OCI-LY1 (cell line): ENCODE results near the gene DVL1.

Experiments used
- H2AFZ ChIP-seq: fragments of 200-600 bp; sonication (generic), shearing (Covaris generic); 2 replicates; pipeline ENCODE4 v1.6.0; 2014; ENCODE audit warnings: antibody characterized with exemption, mild to moderate bottlenecking, low read length
- H3F3A ChIP-seq: fragments of 200-600 bp; sonication (generic), shearing (Covaris generic); 2 replicates; pipeline ENCODE4 v1.6.0; 2014; ENCODE audit warnings: mild to moderate bottlenecking, antibody characterized with exemption, low read length, moderate library complexity; ENCODE audit not compliant: insufficient read depth
- H3K27ac ChIP-seq: fragments of 200-600 bp; sonication (generic); 2 replicates; pipeline ENCODE4 v1.5.1; 2014; ENCODE audit warnings: low read length, mixed run types, mild to moderate bottlenecking, low read depth; ENCODE audit not compliant: poor library complexity, severe bottlenecking
- H3K27me3 ChIP-seq: fragments of 200-600 bp; sonication (generic); 2 replicates; pipeline ENCODE4 v1.6.0; 2014; ENCODE audit warnings: antibody characterized with exemption, mild to moderate bottlenecking, low read length, moderate library complexity; ENCODE audit not compliant: insufficient read depth
- H3K36me3 ChIP-seq: fragments of 200-600 bp; sonication (generic); 2 replicates; pipeline ENCODE4 v1.6.1; 2014; ENCODE audit warnings: mild to moderate bottlenecking, antibody characterized with exemption, low read length, moderate library complexity, mixed read lengths; ENCODE audit not compliant: insufficient read depth
- H3K4me1 ChIP-seq: fragments of 200-600 bp; sonication (generic); 2 replicates; pipeline ENCODE4 v1.5.1; 2014; ENCODE audit warnings: mild to moderate bottlenecking, low read length, moderate library complexity; ENCODE audit not compliant: insufficient read depth, severe bottlenecking
- H3K4me2 ChIP-seq: fragments of 200-600 bp; sonication (generic), shearing (Covaris generic); 2 replicates; pipeline ENCODE4 v1.6.1; 2014; ENCODE audit warnings: low read length
- H3K4me3 ChIP-seq: fragments of 200-600 bp; sonication (generic); 2 replicates; pipeline ENCODE4 v1.5.1; 2014; ENCODE audit warnings: low read length, low read depth, mild to moderate bottlenecking, mixed read lengths; ENCODE audit not compliant: poor library complexity, severe bottlenecking
- H3K79me2 ChIP-seq: fragments of 200-600 bp; shearing (Covaris generic); 2 replicates; pipeline ENCODE4 v1.6.1; 2016; ENCODE audit warnings: mixed run types, low read length, mixed read lengths; ENCODE audit not compliant: insufficient read depth
- H3K9ac ChIP-seq: fragments of 200-600 bp; sonication (generic), shearing (Covaris generic); 2 replicates; pipeline ENCODE4 v1.6.1; 2014; ENCODE audit warnings: mild to moderate bottlenecking, low read length, mixed read lengths
- H3K9me2 ChIP-seq: fragments of 200-600 bp; sonication (generic), shearing (Covaris generic); 2 replicates; pipeline ENCODE4 v1.6.1; 2014; ENCODE audit warnings: low read depth, mild to moderate bottlenecking, low read length, mixed read lengths
- H3K9me3 ChIP-seq: fragments of 200-600 bp; shearing (Covaris generic); 2 replicates; pipeline ENCODE4 v1.6.1; 2014; ENCODE audit warnings: low read length, mixed read lengths
- H4K20me1 ChIP-seq: fragments of 200-600 bp; sonication (generic), shearing (Covaris generic); 2 replicates; pipeline ENCODE4 v1.6.0; 2016; ENCODE audit warnings: mild to moderate bottlenecking, low read length; ENCODE audit not compliant: insufficient read depth
- CTCF ChIP-seq: fragments of 200-600 bp; sonication (generic), shearing (Covaris generic); IDR thresholded peaks from 2 replicates; pipeline ENCODE4 v1.5.1; 2017; ENCODE audit warnings: mild to moderate bottlenecking, antibody characterized with exemption, low read length, moderate library complexity, mixed read lengths
- EZH2 ChIP-seq: fragments of 200-600 bp; sonication (generic), shearing (Covaris generic); IDR thresholded peaks from 2 replicates; pipeline ENCODE4 v1.8.0; 2017; ENCODE audit warnings: borderline replicate concordance, mixed run types, mild to moderate bottlenecking, antibody characterized with exemption, low read length, moderate library complexity, mixed read lengths

Gene DVL1

GRCh38 chr1:1352786-1353388 is 3.7 kb upstream of the DVL1 start:
- H3K36me3 ChIP-seq: no peaks in the 10 kb centered on the region
- no peaks in the 10 kb centered on the region for H3K79me2 ChIP-seq
- H3K4me3 ChIP-seq: no peak overlapping the region
- H3K27ac ChIP-seq: no peak overlapping the region
- no peaks in the 10 kb centered on the region for H3K9me2 ChIP-seq
- H4K20me1 ChIP-seq: no peaks in the 10 kb centered on the region
- H3F3A ChIP-seq: no peaks in the 10 kb centered on the region; the same call in 1 of the 2 replicates
- H2AFZ ChIP-seq: no peak overlapping the region
- no peaks in the 10 kb centered on the region for H3K9me3 ChIP-seq
- H3K4me1 ChIP-seq: peaks cover 7% of the 10 kb centered on the region
- H3K9ac ChIP-seq: no peak overlapping the region
- H3K4me2 ChIP-seq: no peak overlapping the region
- H3K27me3 ChIP-seq: peaks cover 6% of the 10 kb centered on the region; the same call in 1 of the 2 replicates
- TF ChIP-seq EZH2: no peak
- no peak for TF ChIP-seq CTCF

DNA sequence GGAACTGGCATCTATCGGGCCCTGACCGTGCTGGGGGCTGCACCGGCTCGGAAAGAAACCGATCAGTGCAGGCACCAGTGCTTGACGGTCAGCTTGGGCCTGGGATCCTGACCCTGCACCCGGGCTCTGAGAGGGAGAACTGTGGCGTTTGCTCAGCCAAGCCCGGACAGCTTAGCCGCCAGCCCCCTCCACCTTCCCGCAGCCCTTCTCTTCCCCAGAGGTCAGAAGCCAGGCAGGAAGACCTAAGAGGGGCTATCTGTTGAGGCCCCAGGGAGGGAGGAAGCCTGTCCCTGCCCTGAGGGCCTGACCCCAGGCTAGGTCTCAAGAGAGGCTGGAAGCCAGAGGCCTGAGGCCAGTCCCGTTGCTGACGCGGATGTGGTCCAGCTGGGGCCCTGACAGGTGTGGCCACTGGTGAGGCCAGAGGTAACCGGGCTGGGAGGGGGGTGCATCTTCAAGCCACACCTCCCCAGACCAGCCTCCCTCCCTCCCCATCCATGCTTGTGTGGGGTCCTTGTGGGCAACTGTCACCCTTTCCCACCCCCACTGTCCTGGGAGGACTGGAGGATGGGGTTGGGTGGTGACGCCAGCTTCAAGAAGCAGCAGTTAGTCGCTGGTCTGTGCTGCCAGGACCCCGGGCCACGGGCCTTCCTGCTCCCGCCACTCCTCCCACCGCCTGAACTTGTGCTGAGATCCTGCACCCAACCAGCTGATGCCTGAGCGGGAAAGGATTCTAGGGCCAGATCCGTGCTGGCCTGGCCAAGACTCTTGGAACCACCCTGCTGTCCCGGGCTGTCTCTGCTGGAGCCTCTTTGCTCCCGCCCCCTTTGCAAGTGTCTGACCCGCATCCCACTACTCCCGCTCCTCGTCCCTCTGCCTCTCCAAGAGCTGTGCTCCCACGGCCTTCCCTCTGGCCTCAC is 2.6 kb upstream of the DVL1 start:
- H3K36me3 ChIP-seq: no peaks in the 10 kb centered on the region
- no peak overlapping the region for H3K4me2 ChIP-seq
- no peak overlapping the region for H3K27ac ChIP-seq
- peaks cover under 1% of the 10 kb centered on the region; the same call in 1 of the 2 replicates for H4K20me1 ChIP-seq
- H2AFZ ChIP-seq: no peak overlapping the region
- H3K9ac ChIP-seq: no peak overlapping the region
- TF ChIP-seq EZH2 (no peak), CTCF (no peak)
- H3K9me3 ChIP-seq: no peaks in the 10 kb centered on the region
- no peaks in the 10 kb centered on the region for H3K9me2 ChIP-seq
- H3K27me3 ChIP-seq: peaks cover 6% of the 10 kb centered on the region; the same call in 1 of the 2 replicates
- no peaks in the 10 kb centered on the region; the same call in 1 of the 2 replicates for H3F3A ChIP-seq
- H3K4me3 ChIP-seq: no peak overlapping the region
- H3K79me2 ChIP-seq: no peaks in the 10 kb centered on the region
- H3K4me1 ChIP-seq: peaks cover 14% of the 10 kb centered on the region

DNA sequence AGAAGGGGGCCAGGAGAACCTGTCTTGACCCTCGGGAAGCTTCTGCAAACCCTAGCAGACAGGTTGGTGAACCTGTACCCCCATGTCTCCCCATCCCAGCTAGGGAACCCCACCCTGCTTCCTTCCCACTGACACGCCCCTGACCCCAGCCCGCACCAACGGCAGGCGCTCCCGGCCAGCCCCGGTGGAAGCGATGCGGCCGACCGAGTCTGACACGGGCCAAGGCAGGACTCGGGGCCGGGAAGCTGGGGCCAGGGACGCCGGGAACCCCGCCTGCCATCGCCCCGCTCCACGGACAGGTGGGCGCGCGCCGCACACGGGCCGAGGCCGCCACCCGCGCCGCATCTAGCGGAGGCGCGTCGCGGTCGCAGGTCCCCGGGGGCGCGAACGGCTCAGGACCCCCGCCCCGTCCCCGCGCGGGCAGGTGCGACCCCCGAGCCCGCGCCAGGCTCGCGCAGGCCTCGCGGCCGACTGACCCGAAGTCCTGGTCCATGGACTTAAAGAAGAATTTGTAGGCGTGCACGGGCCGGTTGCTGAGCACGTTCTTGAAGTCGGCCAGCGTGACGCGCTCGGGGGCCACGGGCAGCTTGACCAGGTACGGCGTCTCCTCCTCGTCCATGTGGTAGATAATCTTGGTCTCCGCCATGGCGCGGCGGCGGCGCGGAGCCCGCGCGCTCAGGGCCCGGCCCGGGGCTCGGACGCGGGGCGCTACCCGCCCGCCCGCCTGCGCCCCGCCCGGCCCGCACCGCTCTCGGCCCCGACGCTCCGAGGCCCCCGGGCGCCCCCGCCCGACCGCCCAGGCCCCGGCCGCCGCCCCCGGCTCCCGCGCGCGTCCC is 580 bp downstream of the DVL1 start:
- no peaks in the 10 kb centered on the region for H3K36me3 ChIP-seq
- H2AFZ ChIP-seq: no peak overlapping the region
- no peak overlapping the region for H3K27ac ChIP-seq

More for the DNA sequence above, 580 bp downstream of the DVL1 start:
- no peaks in the 10 kb centered on the region for H3K9me3 ChIP-seq
- TF ChIP-seq CTCF (no peak), EZH2 (no peak)
- H3K4me3 ChIP-seq: peak overlapping the region; percentile 68
- peak overlapping the region; percentile 61; the same call in 1 of the 2 replicates for H3K9ac ChIP-seq
- peaks cover 6% of the 10 kb centered on the region; the same call in 1 of the 2 replicates for H3K27me3 ChIP-seq
- no peaks in the 10 kb centered on the region; the same call in 1 of the 2 replicates for H3F3A ChIP-seq
- H4K20me1 ChIP-seq: peaks cover 2% of the 10 kb centered on the region; the same call in 1 of the 2 replicates
- peaks cover 14% of the 10 kb centered on the region for H3K4me1 ChIP-seq
- H3K79me2 ChIP-seq: no peaks in the 10 kb centered on the region
- H3K9me2 ChIP-seq: no peaks in the 10 kb centered on the region
- peak overlapping the region; percentile 82 for H3K4me2 ChIP-seq
